ENCODE measurements around the gene CLBA1. TPM values are rescaled to one million over a fixed set of nuclear protein-coding genes. Genes with fewer than 3 reads are reported as not detected.

The CLBA1 gene
- total and polyA plus RNA-seq, 9 of the 15 experiments (the other 6 are each of a cell fraction or from before 2014, with no cell fraction given) = 0.04 to 3.9 (median 2.6) TPM

DNA sequence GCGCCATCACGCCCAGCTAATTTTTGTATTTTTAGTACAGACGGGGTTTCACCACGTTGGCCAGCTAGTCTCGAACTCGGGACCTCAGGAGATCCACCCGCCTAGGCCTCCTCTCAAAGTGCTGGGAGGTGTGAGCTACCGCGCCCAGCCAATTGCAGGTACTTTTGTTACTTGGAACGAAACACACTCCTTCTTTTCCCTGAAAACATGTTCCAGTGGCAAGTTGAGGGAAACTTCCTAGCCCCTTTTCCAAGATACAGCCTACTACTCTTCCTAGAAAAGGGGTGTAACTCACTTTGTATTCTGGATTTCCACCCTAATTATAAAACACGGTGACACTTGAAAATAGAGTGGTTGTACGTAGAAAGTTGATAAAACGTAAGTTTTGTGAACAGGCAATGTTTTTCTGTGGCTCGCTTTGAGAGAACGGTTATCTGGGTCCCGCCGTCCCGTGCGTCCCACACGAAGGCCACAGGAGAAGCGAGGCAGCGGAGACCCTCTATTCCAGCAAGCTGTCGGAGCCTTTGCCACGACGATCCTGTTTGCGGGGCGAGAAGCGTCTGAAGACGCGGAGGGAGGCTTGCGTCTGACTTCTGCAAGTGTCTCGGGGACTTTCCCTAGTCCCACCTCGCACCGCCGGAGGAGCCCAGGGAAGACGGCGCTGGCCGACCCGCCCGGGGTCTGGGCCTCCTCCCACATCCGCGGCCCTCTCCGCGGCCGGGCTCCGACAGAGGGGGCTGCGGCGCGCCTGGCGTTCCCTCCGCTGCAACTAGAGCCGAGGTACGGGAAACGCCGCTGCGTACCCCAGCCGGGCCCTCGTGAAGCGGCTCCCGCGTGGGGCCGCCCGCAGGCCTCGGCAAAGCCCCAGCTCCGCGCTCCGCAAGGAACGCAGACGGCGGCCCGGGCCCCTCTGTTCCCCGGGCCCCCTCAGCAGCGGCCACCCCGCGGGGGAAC, 34.5 kb downstream of the CLBA1 start:
- Histone ChIP-seq H3K4me1 (replicated peaks in 1 of 2; ENCODE audit: control insufficient read depth in 2 of 2, insufficient read depth in 2 of 2, low read length in 2 of 2) (peaks cover 32 to 36% of the 10 kb centered on the region in 2 experiments), H3K27ac (ENCODE audit: extremely low read depth, low read depth, low read length) (peak overlapping the region; percentile 96), H3K9ac (ENCODE audit: insufficient read depth in 1 of 2, low read depth in 2 of 2, low read length in 2 of 2) (peak overlapping the region; percentile 97 to 99), H4K20me1 (replicated peaks; ENCODE audit: control insufficient read depth, insufficient read depth, low read length) (peaks cover 22% of the 10 kb centered on the region), H3K36me3 (ENCODE audit: control insufficient read depth, insufficient read depth, low read length) (peaks cover 27% of the 10 kb centered on the region; the same call in 2 of the 3 replicates), H3K4me2 (ENCODE audit: insufficient read depth, low read length) (peak overlapping the region; percentile 94), H2AFZ (ENCODE audit: low read depth, low read length) (no peak overlapping the region), H3K9me1 (ENCODE audit: control insufficient read depth, insufficient read depth, low read length) (peaks cover 4% of the 10 kb centered on the region), H3K4me3 (peak overlapping the region; percentile 83), H3K79me2 (ENCODE audit: control insufficient read depth, insufficient read depth, low read length) (peaks cover 69% of the 10 kb centered on the region), H3K27me3 (ENCODE audit: control insufficient read depth in 2 of 2, insufficient read depth in 2 of 2, low read length in 2 of 2) (no peaks in the 10 kb centered on the region), H3K9me3 (replicated peaks; ENCODE audit: control insufficient read depth, insufficient read depth, low read depth, low read length) (no peaks in the 10 kb centered on the region)
- WGBS (ENCODE audit: insufficient coverage, low coverage, missing lambda C conversion rate) = 2% methylated on average over 22 of the region's 75 CpGs
- ChIA-PET POLR2A (interaction anchor here (0.7 to 2.9 kb wide), 11 partner anchors 8 to 285 kb away, joined by 3 to 16 read pairs (median 4); no protein-coding TSS in a partner anchor), CTCF (ENCODE audit: low intra/inter-chr PET ratio) (interaction anchor here (2.7 kb wide), 1 partner anchor 26 kb away, joined by 6 read pairs; no protein-coding TSS in a partner anchor)
- intact Hi-C loops (cut with micrococcal nuclease) = loop anchor here (5.0 kb wide), 1 partner anchor 43 kb away; the partner anchor contains the start of gene AHNAK2
- in situ Hi-C loops (cut with MboI) = no loop called here
- no TSS peak for BruUV-seq (replicated peaks)
- peak; percentile 59 for ATAC-seq
- DNase-seq (ENCODE audit: extremely low read depth in 1 of 4, low spot score in 3 of 4) = peak in 2 of 4 experiments; percentile 21 to 48
- peak; percentile 6 for FAIRE-seq
- TF ChIP-seq POU5F1 (IDR thresholded peaks at IDR 0.05; ENCODE audit: borderline replicate concordance, low read depth, low read length, partially characterized antibody) (no peak), FIP1L1 (IDR thresholded peaks at IDR 0.05; ENCODE audit: low read depth, low read length, poor library complexity, severe bottlenecking) (no peak), U2AF2 (optimal IDR thresholded peaks at IDR 0.05; ENCODE audit: low read depth, low read length) (no peak), FOXA3 (CRISPR knock-in tag; conservative IDR thresholded peaks at IDR 0.05 in 1 of 2, IDR thresholded peaks at IDR 0.05 in 1 of 2) (no peak), ZNF41 (CRISPR knock-in tag; conservative IDR thresholded peaks at IDR 0.05) (no peak), RBBP5 (IDR thresholded peaks at IDR 0.05; ENCODE audit: borderline replicate concordance, insufficient read depth, low read length, poor library complexity, severe bottlenecking) (peak; percentile 44), RB1 (IDR thresholded peaks at IDR 0.05; ENCODE audit: low read depth) (no peak), FOXM1 (IDR thresholded peaks at IDR 0.05; ENCODE audit: low read depth) (no peak), FOXM1 (CRISPR knock-in tag; IDR thresholded peaks at IDR 0.05; ENCODE audit: low read depth) (no peak; the same call in 1 of the 2 replicates), BHLHE40 (IDR thresholded peaks at IDR 0.05; ENCODE audit: low read length) (no peak)
- TF ChIP-seq, protein P1, sequence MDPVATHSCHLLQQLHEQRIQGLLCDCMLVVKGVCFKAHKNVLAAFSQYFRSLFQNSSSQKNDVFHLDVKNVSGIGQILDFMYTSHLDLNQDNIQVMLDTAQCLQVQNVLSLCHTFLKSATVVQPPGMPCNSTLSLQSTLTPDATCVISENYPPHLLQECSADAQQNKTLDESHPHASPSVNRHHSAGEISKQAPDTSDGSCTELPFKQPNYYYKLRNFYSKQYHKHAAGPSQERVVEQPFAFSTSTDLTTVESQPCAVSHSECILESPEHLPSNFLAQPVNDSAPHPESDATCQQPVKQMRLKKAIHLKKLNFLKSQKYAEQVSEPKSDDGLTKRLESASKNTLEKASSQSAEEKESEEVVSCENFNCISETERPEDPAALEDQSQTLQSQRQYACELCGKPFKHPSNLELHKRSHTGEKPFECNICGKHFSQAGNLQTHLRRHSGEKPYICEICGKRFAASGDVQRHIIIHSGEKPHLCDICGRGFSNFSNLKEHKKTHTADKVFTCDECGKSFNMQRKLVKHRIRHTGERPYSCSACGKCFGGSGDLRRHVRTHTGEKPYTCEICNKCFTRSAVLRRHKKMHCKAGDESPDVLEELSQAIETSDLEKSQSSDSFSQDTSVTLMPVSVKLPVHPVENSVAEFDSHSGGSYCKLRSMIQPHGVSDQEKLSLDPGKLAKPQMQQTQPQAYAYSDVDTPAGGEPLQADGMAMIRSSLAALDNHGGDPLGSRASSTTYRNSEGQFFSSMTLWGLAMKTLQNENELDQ (CRISPR knock-in tag; IDR thresholded peaks at IDR 0.05; ENCODE audit: borderline replicate concordance) = no peak
- TF ChIP-seq, protein P2, sequence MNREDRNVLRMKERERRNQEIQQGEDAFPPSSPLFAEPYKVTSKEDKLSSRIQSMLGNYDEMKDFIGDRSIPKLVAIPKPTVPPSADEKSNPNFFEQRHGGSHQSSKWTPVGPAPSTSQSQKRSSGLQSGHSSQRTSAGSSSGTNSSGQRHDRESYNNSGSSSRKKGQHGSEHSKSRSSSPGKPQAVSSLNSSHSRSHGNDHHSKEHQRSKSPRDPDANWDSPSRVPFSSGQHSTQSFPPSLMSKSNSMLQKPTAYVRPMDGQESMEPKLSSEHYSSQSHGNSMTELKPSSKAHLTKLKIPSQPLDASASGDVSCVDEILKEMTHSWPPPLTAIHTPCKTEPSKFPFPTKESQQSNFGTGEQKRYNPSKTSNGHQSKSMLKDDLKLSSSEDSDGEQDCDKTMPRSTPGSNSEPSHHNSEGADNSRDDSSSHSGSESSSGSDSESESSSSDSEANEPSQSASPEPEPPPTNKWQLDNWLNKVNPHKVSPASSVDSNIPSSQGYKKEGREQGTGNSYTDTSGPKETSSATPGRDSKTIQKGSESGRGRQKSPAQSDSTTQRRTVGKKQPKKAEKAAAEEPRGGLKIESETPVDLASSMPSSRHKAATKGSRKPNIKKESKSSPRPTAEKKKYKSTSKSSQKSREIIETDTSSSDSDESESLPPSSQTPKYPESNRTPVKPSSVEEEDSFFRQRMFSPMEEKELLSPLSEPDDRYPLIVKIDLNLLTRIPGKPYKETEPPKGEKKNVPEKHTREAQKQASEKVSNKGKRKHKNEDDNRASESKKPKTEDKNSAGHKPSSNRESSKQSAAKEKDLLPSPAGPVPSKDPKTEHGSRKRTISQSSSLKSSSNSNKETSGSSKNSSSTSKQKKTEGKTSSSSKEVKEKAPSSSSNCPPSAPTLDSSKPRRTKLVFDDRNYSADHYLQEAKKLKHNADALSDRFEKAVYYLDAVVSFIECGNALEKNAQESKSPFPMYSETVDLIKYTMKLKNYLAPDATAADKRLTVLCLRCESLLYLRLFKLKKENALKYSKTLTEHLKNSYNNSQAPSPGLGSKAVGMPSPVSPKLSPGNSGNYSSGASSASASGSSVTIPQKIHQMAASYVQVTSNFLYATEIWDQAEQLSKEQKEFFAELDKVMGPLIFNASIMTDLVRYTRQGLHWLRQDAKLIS (CRISPR knock-in tag; IDR thresholded peaks at IDR 0.05) = no peak

All from K562 (cell line).